ENCODE measurements around the gene RBM38. TPM values are rescaled to one million over a fixed set of nuclear protein-coding genes. Genes with fewer than 3 reads are reported as not detected.

The RBM38 gene
- total and polyA plus RNA-seq, 3 donors from 2014 or later = 69.6 to 114 (median 108) TPM

GRCh38 chr20:57389695-57390603 is 1.2 kb upstream of the RBM38 start:
- 18 to 19% methylated on average over 33 to 48 of the region's 52 CpGs for WGBS, 2 donors

DNA sequence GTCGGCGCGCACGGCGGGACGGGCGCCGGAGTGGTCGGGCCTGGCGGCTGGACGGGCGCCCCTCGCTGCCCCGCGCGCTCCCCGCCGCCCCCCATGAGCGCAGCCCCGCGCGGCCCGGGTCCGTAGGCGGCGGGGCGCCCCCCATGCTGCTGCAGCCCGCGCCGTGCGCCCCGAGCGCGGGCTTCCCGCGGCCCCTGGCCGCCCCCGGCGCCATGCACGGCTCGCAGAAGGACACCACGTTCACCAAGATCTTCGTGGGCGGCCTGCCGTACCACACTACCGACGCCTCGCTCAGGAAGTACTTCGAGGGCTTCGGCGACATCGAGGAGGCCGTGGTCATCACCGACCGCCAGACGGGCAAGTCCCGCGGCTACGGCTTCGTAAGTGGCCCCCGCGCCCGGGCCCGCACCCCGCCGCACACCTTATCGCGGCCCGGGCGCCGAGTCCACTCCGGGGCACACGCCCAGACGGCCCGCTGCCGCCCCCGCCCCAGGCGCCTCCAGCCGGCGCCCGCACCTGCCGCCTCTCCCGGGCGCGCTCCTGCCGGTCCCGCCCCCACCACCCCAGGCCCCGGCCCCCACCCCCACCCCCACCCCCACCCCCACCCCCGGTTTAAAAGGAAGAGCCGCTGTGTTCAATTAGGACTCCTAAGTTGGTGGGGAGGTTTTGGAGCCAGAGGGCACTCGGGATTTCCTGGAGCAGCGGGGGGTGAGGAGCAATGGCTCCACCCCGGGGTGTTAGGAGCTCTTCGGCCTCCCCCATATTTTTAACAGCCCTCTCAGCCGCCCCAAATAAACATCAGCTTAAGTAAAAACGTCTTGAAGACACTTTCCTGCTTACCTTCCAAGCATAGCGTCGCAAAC is 474 bp downstream of the RBM38 start:
- H3K27me3 ChIP-seq = no peaks in the 10 kb centered on the region
- H3K4me1 ChIP-seq = peaks cover 50% of the 10 kb centered on the region
- TF ChIP-seq CTCF (IDR thresholded peaks at IDR 0.05) (no peak), POLR2A (IDR thresholded peaks at IDR 0.05) (no peak)
- H3K4me3 ChIP-seq = peak overlapping the region; percentile 63 to 64
- DNase-seq = no peak
- H3K9me3 ChIP-seq = no peaks in the 10 kb centered on the region
- H3K36me3 ChIP-seq (ENCODE audit: low read depth, missing control alignments) = no peaks in the 10 kb centered on the region
- 5 to 20% methylated on average over 6 to 31 of the region's 98 CpGs for WGBS, 2 donors
- intact Hi-C loops (cut with DNase I; ENCODE audit: low total_unique reads) = loop anchor here (10.0 kb wide), 1 partner anchor 53 kb away; no protein-coding TSS in a partner anchor
- H3K27ac ChIP-seq = peak overlapping the region; percentile 70 to 74

More at GRCh38 chr20:57389695-57390603, 1.2 kb upstream of the RBM38 start:
- intact Hi-C loops (cut with DNase I; ENCODE audit: low total_unique reads) = loop anchor here (10.0 kb wide), 1 partner anchor 55 kb away; no protein-coding TSS in a partner anchor
- Histone ChIP-seq H3K4me3 (peak overlapping the region; percentile 29 to 52), H3K9me3 (no peaks in the 10 kb centered on the region), H3K36me3 (ENCODE audit: low read depth, missing control alignments) (no peaks in the 10 kb centered on the region), H3K27me3 (no peaks in the 10 kb centered on the region), H3K4me1 (peaks cover 38% of the 10 kb centered on the region), H3K27ac (peak overlapping the region; percentile 61 to 77)
- peak; percentile 52 for DNase-seq
- TF ChIP-seq POLR2A (IDR thresholded peaks at IDR 0.05) (no peak), CTCF (IDR thresholded peaks at IDR 0.05) (no peak)

- WGBS, 2 donors = 22 to 39% methylated on average over 10 to 33 of the region's 33 CpGs
- no peak for DNase-seq
- intact Hi-C loops (cut with DNase I; ENCODE audit: low total_unique reads) = loop anchor here (10.0 kb wide), 1 partner anchor 52 kb away; no protein-coding TSS in a partner anchor
- no peaks in the 10 kb centered on the region for H3K27me3 ChIP-seq
- peaks cover 59% of the 10 kb centered on the region for H3K4me1 ChIP-seq
- peak overlapping the region; percentile 63 to 64 for H3K4me3 ChIP-seq
- no peak for TF ChIP-seq POLR2A (IDR thresholded peaks at IDR 0.05)
- TF ChIP-seq CTCF (IDR thresholded peaks at IDR 0.05) = no peak
- H3K9me3 ChIP-seq = no peaks in the 10 kb centered on the region
- H3K36me3 ChIP-seq (ENCODE audit: low read depth, missing control alignments) = no peaks in the 10 kb centered on the region
- H3K27ac ChIP-seq = peak overlapping the region; percentile 59 to 70
These were observed 1.5 kb downstream of the RBM38 start for GRCh38 chr20:57392512-57393271.

GRCh38 chr20:57393321-57394120 is 2.3 kb downstream of the RBM38 start:
- 76 to 88% methylated on average over 14 of the region's 14 CpGs for WGBS, 2 donors
- no peak for TF ChIP-seq POLR2A (IDR thresholded peaks at IDR 0.05)
- no peak for TF ChIP-seq CTCF (IDR thresholded peaks at IDR 0.05)
- no peaks in the 10 kb centered on the region for H3K36me3 ChIP-seq (ENCODE audit: low read depth, missing control alignments)
- H3K27me3 ChIP-seq = no peaks in the 10 kb centered on the region
- H3K4me1 ChIP-seq = peaks cover 68% of the 10 kb centered on the region
- peak overlapping the region in 1 of 2 donors; percentile 59 for H3K27ac ChIP-seq
- intact Hi-C loops (cut with DNase I; ENCODE audit: low total_unique reads) = loop anchor here (10.0 kb wide), 1 partner anchor 51 kb away; no protein-coding TSS in a partner anchor
- no peak for DNase-seq
- H3K9me3 ChIP-seq = no peaks in the 10 kb centered on the region
- H3K4me3 ChIP-seq = no peak overlapping the region

All from testis (tissue), 3 donors.